8988T (cell line): ENCODE data around the gene ADAMTS14.
A peak's percentile ranks its signal among the peaks of the same experiment; 100 is the strongest.
"Not testable (repeated sequence)": the region's sequence is repeated elsewhere in the genome, so short reads cannot be mapped to it uniquely, and the experiment has no call there.

Source experiments
- DNase-seq: peaks from one replicate; pipeline ENCODE4 v3.0.0; 2011

ADAMTS14 gene

GRCh38 chr10:70753841-70754621 lies 81.7 kb downstream of the ADAMTS14 start:
- no peak for DNase-seq

- no peak for DNase-seq
Observed at GRCh38 chr10:70756700-70757360, 84.5 kb downstream of the ADAMTS14 start.

GRCh38 chr10:70757856-70758255 lies 85.5 kb downstream of the ADAMTS14 start:
- no peak for DNase-seq

- peak; percentile 52 for DNase-seq
Observed at GRCh38 chr10:70758757-70759514, 86.6 kb downstream of the ADAMTS14 start.

- no peak for DNase-seq
Observed at GRCh38 chr10:70759781-70760180, 87.5 kb downstream of the ADAMTS14 start.

GRCh38 chr10:70760271-70760787 lies 88.0 kb downstream of the ADAMTS14 start:
- DNase-seq: no peak

DNA sequence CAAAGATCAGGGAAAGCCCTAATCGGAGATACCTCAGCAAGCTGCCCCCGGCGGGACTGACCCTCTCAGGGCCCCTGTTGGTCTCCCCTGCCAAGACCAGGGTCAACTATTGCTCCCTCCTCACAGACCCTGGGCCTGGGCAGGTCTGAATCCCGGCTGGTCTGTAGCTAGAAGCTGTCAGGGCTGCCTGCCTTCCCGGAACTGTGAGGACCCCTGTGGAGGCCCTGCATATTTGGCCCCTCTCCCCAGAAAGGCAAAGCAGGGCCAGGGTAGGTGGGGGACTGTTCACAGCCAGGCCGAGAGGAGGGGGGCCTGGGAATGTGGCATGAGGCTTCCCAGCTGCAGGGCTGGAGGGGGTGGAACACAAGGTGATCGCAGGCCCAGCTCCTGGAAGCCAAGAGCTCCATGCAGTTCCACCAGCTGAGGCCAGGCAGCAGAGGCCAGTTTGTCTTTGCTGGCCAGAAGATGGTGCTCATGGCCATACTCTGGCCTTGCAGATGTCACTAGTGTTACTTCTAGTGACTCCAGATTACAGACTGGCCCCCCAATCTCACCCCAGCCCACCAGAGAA lies 88.8 kb downstream of the ADAMTS14 start:
- DNase-seq: no peak

DNA sequence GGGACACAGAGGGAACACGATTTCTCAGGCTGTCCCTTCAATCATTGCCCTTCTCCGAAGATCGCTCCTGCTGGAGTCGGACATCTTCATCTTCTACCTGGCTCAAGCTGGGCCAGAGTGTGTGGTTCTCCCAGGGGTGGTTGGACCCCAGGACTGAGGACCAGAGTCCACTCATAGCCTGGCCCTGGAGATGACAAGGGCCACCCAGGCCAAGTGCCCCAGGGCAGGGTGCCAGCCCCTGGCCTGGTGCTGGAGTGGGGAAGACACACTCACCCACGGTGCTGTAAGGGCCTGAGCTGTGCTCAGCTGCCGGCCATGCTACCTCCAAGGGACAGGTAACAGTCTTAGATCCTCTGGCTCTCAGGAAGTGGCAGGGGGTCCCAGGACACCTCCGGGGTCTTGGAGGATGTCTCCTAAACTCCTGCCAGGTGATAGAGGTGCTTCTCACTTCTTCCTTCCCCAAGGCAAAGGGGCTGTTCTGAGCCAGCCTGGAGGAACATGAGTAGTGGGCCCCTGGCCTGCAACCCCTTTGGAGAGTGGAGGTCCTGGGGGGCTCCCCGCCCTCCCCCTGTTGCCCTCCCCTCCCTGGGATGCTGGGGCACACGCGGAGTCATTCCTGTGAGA lies 89.5 kb downstream of the ADAMTS14 start:
- no peak for DNase-seq

DNA sequence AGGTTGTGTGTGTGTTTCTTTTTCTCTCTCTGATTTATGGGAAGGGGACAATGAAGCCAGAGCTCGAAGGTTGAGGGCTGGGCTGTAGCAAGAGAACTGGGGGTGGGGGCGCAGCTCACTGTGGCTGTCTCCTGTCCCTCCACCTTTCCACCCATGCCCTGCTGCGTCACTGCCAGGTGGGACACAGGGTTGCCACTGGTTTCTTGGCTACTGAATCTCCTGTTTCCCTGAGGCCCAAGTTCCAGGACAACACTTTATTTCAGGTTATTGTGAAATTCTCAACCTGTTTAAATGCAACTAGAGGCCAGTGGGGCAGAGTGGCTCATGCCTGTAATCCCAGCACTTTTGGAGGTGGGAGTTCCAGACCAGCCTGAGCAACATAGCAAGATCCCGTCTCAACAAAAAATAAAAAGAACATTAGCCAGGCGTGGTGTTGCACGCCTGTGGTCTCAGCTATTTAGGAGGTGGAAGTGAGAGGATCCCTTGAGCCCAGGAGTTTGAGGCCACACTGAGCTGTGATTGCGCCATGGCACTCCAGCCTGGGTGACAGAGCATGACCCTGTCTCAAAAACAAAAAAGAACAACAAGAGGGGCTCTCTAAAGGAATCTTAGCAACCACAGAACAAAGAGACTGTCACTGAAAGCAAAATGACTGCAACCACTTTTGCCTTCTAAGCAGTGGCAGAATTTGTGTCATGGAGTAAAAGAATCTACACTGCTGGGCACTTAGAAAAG lies 90.3 kb downstream of the ADAMTS14 start:
- no peak for DNase-seq

DNA sequence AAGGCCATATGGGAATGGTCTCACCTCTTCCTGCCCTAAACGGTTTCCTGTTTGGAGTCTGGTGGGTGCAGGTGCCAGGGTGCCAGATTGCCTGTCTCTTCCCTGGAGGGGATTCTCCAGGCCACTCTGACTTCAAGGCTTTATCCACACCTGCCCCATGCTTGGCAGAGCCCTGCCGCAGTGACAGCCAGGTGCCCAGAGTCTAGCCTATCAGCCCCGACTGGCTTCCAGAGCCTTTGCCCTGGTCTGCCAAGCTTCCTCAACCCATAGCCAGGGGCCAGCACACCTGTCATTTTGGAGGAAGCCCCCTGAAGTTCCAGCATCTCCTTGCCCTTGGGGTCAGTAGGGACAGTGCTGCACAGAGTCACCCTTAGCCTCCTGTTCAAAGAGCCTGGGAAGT lies 91.3 kb downstream of the ADAMTS14 start:
- no peak for DNase-seq

DNA sequence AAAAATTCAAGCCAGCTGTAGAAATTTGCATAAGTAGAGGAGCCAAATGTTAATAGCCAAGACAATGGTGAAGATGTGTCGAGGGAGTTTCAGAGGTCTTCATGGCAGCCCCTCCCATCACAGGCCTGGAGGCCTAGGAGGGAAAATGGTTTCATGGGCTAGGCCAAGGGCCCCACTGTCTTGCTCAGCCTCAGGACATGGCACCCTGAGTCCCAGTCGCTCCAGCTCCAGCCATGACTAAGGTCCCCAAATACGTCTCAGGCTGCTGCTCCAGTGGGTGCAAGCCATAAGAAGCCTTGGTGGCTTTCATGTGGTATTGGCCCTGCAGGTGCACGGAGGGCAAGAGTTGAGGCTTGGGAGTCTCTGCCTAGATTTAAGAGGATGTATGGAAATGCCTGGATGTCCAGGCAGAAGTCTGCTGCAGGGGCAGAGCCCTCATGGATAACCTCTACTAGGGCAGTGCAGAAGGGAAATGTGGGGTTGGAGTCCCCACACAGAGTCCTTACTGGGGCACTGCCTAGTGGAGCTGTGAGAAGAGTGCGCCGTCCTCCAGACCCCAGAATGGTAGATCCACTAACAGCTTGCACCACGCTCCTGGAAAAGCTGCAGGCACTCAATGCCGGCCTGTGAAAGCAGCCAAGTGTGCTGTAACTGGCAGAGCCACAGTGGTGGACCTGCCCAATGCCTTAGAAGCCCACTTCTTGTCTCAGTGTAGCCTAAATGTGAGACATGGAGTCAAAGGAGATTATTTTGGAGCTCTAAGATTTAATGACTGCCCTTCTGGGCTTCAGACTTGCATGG lies 93.7 kb downstream of the ADAMTS14 start:
- DNase-seq: no peak

GRCh38 chr10:70768026-70768685 lies 95.8 kb downstream of the ADAMTS14 start:
- not testable (repeated sequence) for DNase-seq

DNA sequence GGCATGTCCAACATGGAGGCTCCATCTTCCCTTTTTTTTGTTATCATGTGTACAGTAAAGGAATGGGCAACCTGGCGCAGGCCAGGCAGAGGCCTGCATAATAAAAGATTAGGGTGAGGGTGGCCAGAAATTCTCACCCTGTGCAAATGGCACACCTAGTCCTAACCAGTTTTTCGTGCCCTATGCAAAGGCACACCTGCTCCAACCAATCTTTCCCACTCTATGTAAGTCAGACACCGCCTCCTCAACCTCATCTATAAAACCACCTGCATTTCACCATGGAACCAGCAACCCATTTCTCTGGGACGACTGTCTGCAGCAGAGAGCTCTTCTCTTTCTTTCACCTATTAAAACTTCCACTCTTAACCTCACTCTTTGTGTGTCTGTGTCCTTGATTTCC lies 96.8 kb downstream of the ADAMTS14 start:
- DNase-seq: no peak

DNA sequence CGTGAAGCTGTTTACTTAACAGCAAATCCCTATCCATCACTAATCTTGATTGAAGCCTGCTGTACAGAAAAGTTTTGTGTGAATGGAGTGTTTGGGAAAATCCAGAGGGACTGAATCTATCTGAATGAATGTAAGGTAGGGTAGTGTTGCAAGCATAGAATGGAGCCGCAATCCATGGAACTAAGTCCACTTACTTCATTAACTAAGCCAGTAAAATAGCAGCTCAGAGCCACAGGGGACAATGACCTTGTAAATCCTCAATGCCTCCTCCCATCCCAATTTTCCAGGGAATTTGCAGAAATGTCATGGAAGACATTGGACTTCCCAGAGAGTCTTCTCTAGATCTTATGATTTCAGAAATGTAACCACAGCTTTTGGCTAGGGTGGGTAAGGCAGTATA lies 97.7 kb downstream of the ADAMTS14 start:
- DNase-seq: no peak

DNA sequence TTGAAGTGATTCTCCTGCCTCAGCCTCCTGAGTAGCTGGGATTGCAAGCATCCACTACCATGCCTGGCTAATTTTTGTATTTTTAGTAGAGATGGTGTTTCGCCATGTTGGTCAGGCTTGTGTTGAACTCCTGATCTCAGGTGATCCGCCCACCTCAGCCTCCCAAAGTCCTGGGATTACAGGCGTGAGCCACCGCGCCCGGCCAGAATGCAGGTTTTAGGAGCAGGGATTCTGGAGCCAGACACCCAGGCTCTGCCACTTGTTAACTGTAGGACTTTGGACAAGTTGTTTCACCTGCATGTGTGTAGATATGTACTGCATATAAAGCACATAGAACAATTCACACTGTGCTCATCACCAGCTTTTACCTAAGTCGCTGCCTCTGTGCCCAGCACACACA lies 98.2 kb downstream of the ADAMTS14 start:
- DNase-seq: not testable (repeated sequence)

- no peak for DNase-seq
Observed at GRCh38 chr10:70771311-70772194, 99.2 kb downstream of the ADAMTS14 start.

- no peak for DNase-seq
Observed at GRCh38 chr10:70772627-70773026, 100.3 kb downstream of the ADAMTS14 start.

DNA sequence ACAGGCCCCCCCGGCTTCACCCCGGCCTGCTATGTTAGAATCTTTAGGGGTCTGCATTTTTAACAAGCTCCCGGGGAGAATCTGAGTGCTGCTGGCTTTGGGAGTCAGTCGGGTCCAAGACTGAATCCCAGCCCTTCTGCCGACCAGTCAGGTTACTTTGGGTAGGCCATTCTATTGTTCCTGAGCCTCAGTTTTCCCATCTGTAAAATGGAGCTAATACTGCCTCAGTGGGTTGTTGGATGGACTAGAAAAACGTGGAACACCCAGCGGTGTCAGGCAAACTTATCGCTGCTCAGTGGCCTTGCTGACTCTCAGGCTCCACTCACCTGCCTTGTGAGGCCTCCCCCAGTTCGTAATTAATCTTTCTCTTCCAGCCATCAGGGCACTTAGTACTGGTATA lies 101.2 kb downstream of the ADAMTS14 start:
- no peak for DNase-seq
